Karpas-422 (cell line): ENCODE measurements around the gene SP4. TPM values are rescaled to one million over a fixed set of nuclear protein-coding genes. Genes with fewer than 3 reads are reported as not detected.

Experiments used
- DNase-seq: peaks from one replicate; pipeline ENCODE4 v3.0.0-alpha.2; 2015
- H2AFZ ChIP-seq: fragments of 200-600 bp; sonication (generic); 2 replicates; pipeline ENCODE4 v1.6.1; 2014; ENCODE audit warnings: antibody characterized with exemption, low read length, mixed read lengths
- H3K27ac ChIP-seq: fragments of 200-600 bp; sonication (generic); 2 replicates; pipeline ENCODE4 v1.5.1; 2014; ENCODE audit warnings: mild to moderate bottlenecking, low read length, moderate library complexity
- H3K27me3 ChIP-seq: fragments of 200-600 bp; sonication (generic); 2 replicates; pipeline ENCODE4 v1.6.1; 2014; ENCODE audit warnings: low read length, mixed read lengths
- H3K36me3 ChIP-seq: fragments of 200-600 bp; sonication (generic); 2 replicates; pipeline ENCODE4 v1.6.1; 2014; ENCODE audit warnings: low read length, mixed read lengths; ENCODE audit not compliant: insufficient read depth
- H3K4me1 ChIP-seq: fragments of 200-600 bp; sonication (generic); 2 replicates; pipeline ENCODE4 v1.6.1; 2014; ENCODE audit warnings: mild to moderate bottlenecking, low read length, mixed read lengths
- H3K4me2 ChIP-seq: fragments of 200-600 bp; sonication (generic); 2 replicates; pipeline ENCODE4 v1.6.1; 2014; ENCODE audit warnings: low read length, low read depth, mild to moderate bottlenecking; ENCODE audit not compliant: poor library complexity, severe bottlenecking
- H3K4me3 ChIP-seq: fragments of 200-600 bp; sonication (generic); 2 replicates; pipeline ENCODE4 v1.5.1; 2014; ENCODE audit warnings: mild to moderate bottlenecking, antibody characterized with exemption, low read length, mixed read lengths
- H3K79me2 ChIP-seq: fragments of 200-600 bp; sonication (generic); 2 replicates; pipeline ENCODE4 v1.6.1; 2014; ENCODE audit warnings: mild to moderate bottlenecking, low read length, mixed read lengths
- H3K9ac ChIP-seq: fragments of 200-600 bp; sonication (generic); 2 replicates; pipeline ENCODE4 v1.6.0; 2014; ENCODE audit warnings: low read length
- H3K9me2 ChIP-seq: fragments of 200-600 bp; sonication (generic), shearing (Covaris generic); replicated peaks from 2 replicates; pipeline ENCODE4 v1.6.0; 2014; ENCODE audit warnings: mild to moderate bottlenecking, low read length, moderate library complexity; ENCODE audit not compliant: insufficient read depth
- H3K9me3 ChIP-seq: fragments of 300-700, 200-600 bp; sonication (generic); 2 replicates; pipeline ENCODE4 v1.6.1; 2014; ENCODE audit warnings: low read length, mixed read lengths
- H4K20me1 ChIP-seq: fragments of 200-600 bp; sonication (generic); 2 replicates; pipeline ENCODE4 v1.6.1; 2014; ENCODE audit warnings: mild to moderate bottlenecking, antibody characterized with exemption, low read length, low read depth; ENCODE audit not compliant: insufficient read depth
- small RNA-seq: library from RNA; depleted of rRNA; stranded (forward); fragments of <200 nt; gene quantifications from one replicate; pipeline ENCODE3, GENCODE V24; 2014
- total RNA-seq: library from RNA; depleted of rRNA; stranded (reverse); fragments of >200 nt; shearing (Covaris generic); gene quantifications from 2 replicates; pipeline ENCODE4 v1.2.3, GENCODE V29; 2014; ENCODE audit warnings: low replicate concordance; rRNA removed

SP4 gene
- total RNA-seq, 1 experiment from 2014 or later = 33.4 TPM

- H3K4me3 ChIP-seq = no peak overlapping the region
- H3K9me3 ChIP-seq = no peaks in the 10 kb centered on the region
- H3K4me2 ChIP-seq = no peak overlapping the region
These were observed 134.5 kb downstream of the SP4 start for GRCh38 chr7:21562385-21562784.

More at GRCh38 chr7:21562385-21562784, 134.5 kb downstream of the SP4 start:
- H2AFZ ChIP-seq = no peak overlapping the region
- no peak overlapping the region for H3K9ac ChIP-seq
- H3K4me1 ChIP-seq = no peaks in the 10 kb centered on the region
- H3K9me2 ChIP-seq = no peaks in the 10 kb centered on the region
- no peak overlapping the region for H3K27ac ChIP-seq
- no peaks in the 10 kb centered on the region for H3K79me2 ChIP-seq
- H3K27me3 ChIP-seq = no peaks in the 10 kb centered on the region
- H4K20me1 ChIP-seq = no peaks in the 10 kb centered on the region
- no peak for DNase-seq
- no peaks in the 10 kb centered on the region for H3K36me3 ChIP-seq

Small RNA genes within 50 kb of the gene (small RNA-seq; reads per million reads assigned to genes)
- gene MIR1183 (not detected), gene RNU1-15P (not detected)

Other genes starting within 250 kb of the SP4 start
- 0.04 TPM in 1 of 2 replicates, not detected in the other for gene DNAH11, start 115.0 kb downstream of the SP4 start, total RNA-seq